ENCODE measurements around the gene MRPL2.

The MRPL2 gene

GRCh38 chr6:43037197-43037596 lies 22.0 kb downstream of the MRPL2 start:
- no peak overlapping the region for H2AFZ ChIP-seq (ENCODE audit: low read depth, low read length)
- H3K36me3 ChIP-seq (ENCODE audit: insufficient read depth, low read length) = peaks cover 66% of the 10 kb centered on the region

GRCh38 chr6:43036712-43037111 lies 22.5 kb downstream of the MRPL2 start:
- no peaks in the 10 kb centered on the region for H3K27me3 ChIP-seq (ENCODE audit: insufficient read depth, low read length)
- peaks cover 71% of the 10 kb centered on the region for H3K36me3 ChIP-seq (ENCODE audit: insufficient read depth, low read length)
- H3K4me1 ChIP-seq (ENCODE audit: insufficient read depth, low read length) = no peaks in the 10 kb centered on the region
- no peak overlapping the region for H3K4me3 ChIP-seq (ENCODE audit: low read length)
- no peak overlapping the region for H2AFZ ChIP-seq (ENCODE audit: low read depth, low read length)
- no peaks in the 10 kb centered on the region for H3K9me3 ChIP-seq (ENCODE audit: low read length)

More at GRCh38 chr6:43037197-43037596, 22.0 kb downstream of the MRPL2 start:
- Histone ChIP-seq H3K4me1 (ENCODE audit: insufficient read depth, low read length) (no peaks in the 10 kb centered on the region), H3K27me3 (ENCODE audit: insufficient read depth, low read length) (no peaks in the 10 kb centered on the region), H3K4me3 (ENCODE audit: low read length) (no peak overlapping the region), H3K9me3 (ENCODE audit: low read length) (no peaks in the 10 kb centered on the region)

GRCh38 chr6:43035495-43036194 lies 23.6 kb downstream of the MRPL2 start:
- Histone ChIP-seq H2AFZ (ENCODE audit: low read depth, low read length) (no peak overlapping the region), H3K4me1 (ENCODE audit: insufficient read depth, low read length) (no peaks in the 10 kb centered on the region), H3K9me3 (ENCODE audit: low read length) (no peaks in the 10 kb centered on the region), H3K4me3 (ENCODE audit: low read length) (no peak overlapping the region), H3K36me3 (ENCODE audit: insufficient read depth, low read length) (peaks cover 70% of the 10 kb centered on the region), H3K27me3 (ENCODE audit: insufficient read depth, low read length) (no peaks in the 10 kb centered on the region)

- no peaks in the 10 kb centered on the region for H3K27me3 ChIP-seq (ENCODE audit: insufficient read depth, low read length)
- no peak overlapping the region for H3K4me3 ChIP-seq (ENCODE audit: low read length)
- H3K9me3 ChIP-seq (ENCODE audit: low read length) = no peaks in the 10 kb centered on the region
- H3K4me1 ChIP-seq (ENCODE audit: insufficient read depth, low read length) = no peaks in the 10 kb centered on the region
- H3K36me3 ChIP-seq (ENCODE audit: insufficient read depth, low read length) = peaks cover 67% of the 10 kb centered on the region
- H2AFZ ChIP-seq (ENCODE audit: low read depth, low read length) = no peak overlapping the region
Measured at GRCh38 chr6:43034190-43034525, 25.1 kb downstream of the MRPL2 start.

GRCh38 chr6:43033496-43034189 lies 25.6 kb downstream of the MRPL2 start:
- no peaks in the 10 kb centered on the region for H3K9me3 ChIP-seq (ENCODE audit: low read length)
- H3K4me1 ChIP-seq (ENCODE audit: insufficient read depth, low read length) = no peaks in the 10 kb centered on the region
- H2AFZ ChIP-seq (ENCODE audit: low read depth, low read length) = no peak overlapping the region
- peaks cover 67% of the 10 kb centered on the region for H3K36me3 ChIP-seq (ENCODE audit: insufficient read depth, low read length)
- no peak overlapping the region for H3K4me3 ChIP-seq (ENCODE audit: low read length)
- H3K27me3 ChIP-seq (ENCODE audit: insufficient read depth, low read length) = no peaks in the 10 kb centered on the region

- Histone ChIP-seq H3K27me3 (ENCODE audit: insufficient read depth, low read length) (no peaks in the 10 kb centered on the region), H3K4me1 (ENCODE audit: insufficient read depth, low read length) (no peaks in the 10 kb centered on the region), H3K36me3 (ENCODE audit: insufficient read depth, low read length) (peaks cover 64% of the 10 kb centered on the region), H3K9me3 (ENCODE audit: low read length) (no peaks in the 10 kb centered on the region), H2AFZ (ENCODE audit: low read depth, low read length) (no peak overlapping the region), H3K4me3 (ENCODE audit: low read length) (no peak overlapping the region)
Measured at GRCh38 chr6:43032326-43032725, 26.9 kb downstream of the MRPL2 start.

GRCh38 chr6:43029120-43029519 lies 30.1 kb downstream of the MRPL2 start:
- H3K36me3 ChIP-seq (ENCODE audit: insufficient read depth, low read length) = peaks cover 74% of the 10 kb centered on the region
- no peak overlapping the region for H3K4me3 ChIP-seq (ENCODE audit: low read length)
- H3K9me3 ChIP-seq (ENCODE audit: low read length) = no peaks in the 10 kb centered on the region
- no peak overlapping the region for H2AFZ ChIP-seq (ENCODE audit: low read depth, low read length)
- H3K4me1 ChIP-seq (ENCODE audit: insufficient read depth, low read length) = no peaks in the 10 kb centered on the region
- no peaks in the 10 kb centered on the region for H3K27me3 ChIP-seq (ENCODE audit: insufficient read depth, low read length)

- Histone ChIP-seq H3K4me3 (ENCODE audit: low read length) (no peak overlapping the region), H3K36me3 (ENCODE audit: insufficient read depth, low read length) (peaks cover 56% of the 10 kb centered on the region), H3K27me3 (ENCODE audit: insufficient read depth, low read length) (no peaks in the 10 kb centered on the region), H2AFZ (ENCODE audit: low read depth, low read length) (no peak overlapping the region), H3K4me1 (ENCODE audit: insufficient read depth, low read length) (no peaks in the 10 kb centered on the region), H3K9me3 (ENCODE audit: low read length) (no peaks in the 10 kb centered on the region)
Measured at GRCh38 chr6:43026365-43026764, 32.9 kb downstream of the MRPL2 start.

DNA sequence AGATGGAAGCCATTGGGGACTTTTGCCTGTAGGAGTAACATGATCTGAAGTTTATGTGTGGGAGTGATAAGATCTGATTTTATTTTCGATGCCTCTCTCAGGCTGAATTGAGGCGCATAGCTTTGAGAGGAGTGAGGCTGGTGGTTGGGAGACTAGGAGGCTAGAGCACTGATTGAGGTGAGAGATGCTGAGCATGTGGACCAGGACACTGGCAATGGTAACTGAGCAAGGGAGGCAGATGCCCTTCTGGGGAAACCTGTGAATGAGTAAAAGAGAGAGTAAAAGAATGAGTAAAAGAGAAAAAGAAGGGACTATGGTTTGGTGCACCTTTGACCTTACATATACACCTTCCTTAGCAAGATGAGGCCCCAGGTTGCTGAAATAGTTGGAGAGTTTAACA lies 34.8 kb downstream of the MRPL2 start:
- peaks cover 60% of the 10 kb centered on the region for H3K36me3 ChIP-seq (ENCODE audit: insufficient read depth, low read length)
- no peaks in the 10 kb centered on the region for H3K27me3 ChIP-seq (ENCODE audit: insufficient read depth, low read length)
- no peaks in the 10 kb centered on the region for H3K9me3 ChIP-seq (ENCODE audit: low read length)
- no peak overlapping the region for H2AFZ ChIP-seq (ENCODE audit: low read depth, low read length)
- H3K4me3 ChIP-seq (ENCODE audit: low read length) = no peak overlapping the region
- H3K4me1 ChIP-seq (ENCODE audit: insufficient read depth, low read length) = peaks cover 9% of the 10 kb centered on the region

DNA sequence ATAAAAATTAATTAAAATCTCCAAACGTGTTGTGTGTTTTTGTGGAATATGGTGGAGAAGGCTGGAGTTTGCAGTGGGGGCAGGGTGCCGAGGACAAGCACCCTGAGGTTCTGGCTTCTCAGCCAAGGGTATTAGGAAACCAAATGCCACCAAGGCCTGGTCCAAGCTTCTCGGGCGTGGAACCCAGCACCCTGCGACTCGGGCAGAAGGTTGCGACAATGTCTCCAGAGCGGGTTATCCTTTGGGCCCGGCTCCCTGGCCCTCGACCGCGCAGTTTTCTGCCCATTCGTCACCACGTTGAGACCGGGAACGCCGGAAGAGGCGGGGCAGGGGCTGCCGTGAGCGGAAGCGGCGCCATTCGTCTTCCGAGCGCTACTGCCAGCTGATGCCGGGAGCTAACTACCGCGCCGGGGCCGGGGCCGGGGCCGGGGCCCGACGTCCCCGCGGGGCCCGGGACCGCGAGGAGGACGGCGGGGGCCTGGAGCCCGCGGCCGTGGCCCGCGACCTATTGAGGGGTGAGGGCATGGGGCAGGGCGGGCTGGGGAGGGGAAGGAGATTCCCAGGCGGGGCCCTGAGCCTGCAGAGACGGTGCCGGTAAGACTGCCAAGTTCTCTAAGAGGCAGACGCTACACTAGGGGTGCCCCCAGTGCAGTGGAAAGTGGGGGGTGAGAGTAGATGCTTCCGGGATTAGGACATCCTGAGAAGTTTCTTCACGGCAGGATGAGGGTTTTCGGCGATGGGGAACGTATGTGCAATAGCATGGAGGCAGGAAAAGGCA lies 37.8 kb downstream of the MRPL2 start, which contains the start of gene RRP36:
Gene RRP36, plus strand, starts transcription at position 354 of the 778 bp plus-strand sequence. Its CDS starts 32 bp downstream, at position 386.
- peaks cover 56% of the 10 kb centered on the region for H3K36me3 ChIP-seq (ENCODE audit: insufficient read depth, low read length)
- peak within 1 kb of the TSS; percentile 98 for H3K4me3 ChIP-seq (ENCODE audit: low read length)
- H3K27me3 ChIP-seq (ENCODE audit: insufficient read depth, low read length) = no peaks in the 10 kb centered on the region
- no peaks in the 10 kb centered on the region for H3K9me3 ChIP-seq (ENCODE audit: low read length)
- peaks cover 9% of the 10 kb centered on the region for H3K4me1 ChIP-seq (ENCODE audit: insufficient read depth, low read length)
- peak within 1 kb of the TSS; percentile 85 for H2AFZ ChIP-seq (ENCODE audit: low read depth, low read length)

- no peaks in the 10 kb centered on the region for H3K9me3 ChIP-seq (ENCODE audit: low read length)
- H3K36me3 ChIP-seq (ENCODE audit: insufficient read depth, low read length) = peaks cover 50% of the 10 kb centered on the region
- H3K27me3 ChIP-seq (ENCODE audit: insufficient read depth, low read length) = no peaks in the 10 kb centered on the region
- peak overlapping the region; percentile 98 for H3K4me3 ChIP-seq (ENCODE audit: low read length)
- H3K4me1 ChIP-seq (ENCODE audit: insufficient read depth, low read length) = peaks cover 9% of the 10 kb centered on the region
- peak overlapping the region; percentile 85 for H2AFZ ChIP-seq (ENCODE audit: low read depth, low read length)
Measured at GRCh38 chr6:43020847-43021246, 38.4 kb downstream of the MRPL2 start.

DNA sequence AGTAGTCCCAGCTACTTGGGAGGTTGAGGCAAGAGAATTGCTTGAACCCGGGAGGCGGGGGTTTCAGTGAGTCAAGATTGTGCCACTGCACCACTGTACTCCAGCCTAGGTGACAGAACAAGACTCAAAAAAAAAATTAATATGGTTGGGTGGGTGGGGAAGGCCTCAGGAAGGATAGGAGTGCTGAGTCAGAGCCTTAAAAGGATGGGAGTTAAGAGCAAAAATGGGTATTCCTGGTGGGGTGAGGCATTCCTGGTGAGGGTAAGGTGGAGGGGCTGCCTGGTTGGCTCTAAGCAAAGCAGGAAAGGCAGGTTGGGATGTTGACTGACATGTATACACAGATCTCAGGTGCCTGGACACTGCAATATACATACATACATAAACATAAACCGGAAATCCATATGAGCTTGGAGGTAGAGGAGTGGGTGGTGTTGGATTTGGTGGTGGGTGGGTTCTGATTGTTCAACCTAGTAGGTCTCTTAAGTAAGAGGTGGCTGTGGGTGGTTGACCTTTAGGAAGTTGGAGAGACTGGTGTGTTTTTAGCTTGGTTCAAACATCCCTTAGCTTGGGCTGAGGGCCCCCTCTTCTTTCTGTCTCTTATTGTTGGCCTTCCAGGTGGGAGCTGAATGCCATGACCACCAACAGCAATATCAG lies 39.1 kb downstream of the MRPL2 start:
- Histone ChIP-seq H3K27me3 (ENCODE audit: insufficient read depth, low read length) (no peaks in the 10 kb centered on the region), H3K36me3 (ENCODE audit: insufficient read depth, low read length) (peaks cover 45% of the 10 kb centered on the region), H3K4me3 (ENCODE audit: low read length) (no peak overlapping the region), H2AFZ (ENCODE audit: low read depth, low read length) (no peak overlapping the region), H3K4me1 (ENCODE audit: insufficient read depth, low read length) (peaks cover 11% of the 10 kb centered on the region), H3K9me3 (ENCODE audit: low read length) (no peaks in the 10 kb centered on the region)

GRCh38 chr6:43019152-43019551 lies 40.1 kb downstream of the MRPL2 start:
- no peak overlapping the region for H2AFZ ChIP-seq (ENCODE audit: low read depth, low read length)
- H3K27me3 ChIP-seq (ENCODE audit: insufficient read depth, low read length) = no peaks in the 10 kb centered on the region
- no peaks in the 10 kb centered on the region for H3K9me3 ChIP-seq (ENCODE audit: low read length)
- peaks cover 18% of the 10 kb centered on the region for H3K4me1 ChIP-seq (ENCODE audit: insufficient read depth, low read length)
- no peak overlapping the region for H3K4me3 ChIP-seq (ENCODE audit: low read length)
- H3K36me3 ChIP-seq (ENCODE audit: insufficient read depth, low read length) = peaks cover 35% of the 10 kb centered on the region
